Testis (tissue), 3 donors: ENCODE results near the gene STK38. TPM values are rescaled to one million over a fixed set of nuclear protein-coding genes. Genes with fewer than 3 reads are reported as not detected.
A peak's percentile ranks its signal among the peaks of the same experiment; 100 is the strongest.

Source experiments
- DNase-seq: peaks from one replicate; pipeline ENCODE4 v3.0.0-alpha.2; 2019
- H3K27ac ChIP-seq, 2 donors: fragments of 200-600 bp; sonication (generic); one replicate each; pipeline ENCODE4 v1.5.1; 2019
- H3K27me3 ChIP-seq: fragments of 200-600 bp; sonication (generic); one replicate; pipeline ENCODE4 v1.5.1; 2019
- H3K36me3 ChIP-seq: fragments of 200-600 bp; sonication (generic); one replicate; pipeline ENCODE4 v1.5.1; 2017; ENCODE audit warnings: low read depth; ENCODE audit errors: missing control alignments
- H3K4me1 ChIP-seq: fragments of 200-600 bp; sonication (generic); one replicate; pipeline ENCODE4 v1.5.1; 2019
- H3K4me3 ChIP-seq, 2 donors: fragments of 200-600 bp; sonication (generic); one replicate each; pipeline ENCODE4 v1.5.1; 2017 to 2019
- H3K9me3 ChIP-seq: fragments of 200-600 bp; sonication (generic); one replicate; pipeline ENCODE4 v1.5.1; 2017
- CTCF ChIP-seq, 3 experiments: fragments of 450-650 bp in 2 of 3; fragments of 200-600 bp in 1 of 3; sonication (generic) in 1 of 3; IDR thresholded peaks; one replicate each; pipeline ENCODE4 v1.5.1; 2016 to 2019; ENCODE audit warnings: antibody characterized with exemption in 3 of 3, mild to moderate bottlenecking in 2 of 3, moderate library complexity in 1 of 3
- POLR2A ChIP-seq: fragments of 450-650 bp; IDR thresholded peaks from one replicate; pipeline ENCODE4 v1.6.1; 2017; ENCODE audit warnings: antibody characterized with exemption, mild to moderate bottlenecking, moderate library complexity
- WGBS, 2 donors: methylation state at CpG; one replicate each; pipeline ENCODE4 v1.1.5; 2018; 5-methylcytosine and 5-hydroxymethylcytosine counted together
- intact Hi-C: fragments of 100-400 bp; cut with DNase I; formaldehyde crosslinking; loops from one replicate; pipeline ENCODE4 v1.15.1; 2023; ENCODE audit warnings: low total_unique reads
- polyA plus RNA-seq: library from polyadenylated mRNA; stranded (reverse); fragments of 350-450 nt; fragmentation: Illumina TruSeq; extraction: RNeasy Lipid Tissue Mini Kit (QIAGEN cat#74804); gene quantifications from one replicate; pipeline ENCODE4 v1.2.3, GENCODE V29; 2014; ENCODE audit warnings: low read depth, low replicate concordance; ENCODE audit not compliant: insufficient read depth
- total RNA-seq, 2 donors: library from RNA; depleted of rRNA; stranded (reverse); fragments of >200 nt; gene quantifications; one replicate each; pipeline ENCODE4 v1.2.3, GENCODE V29; 2016

STK38 gene
- total and polyA plus RNA-seq, 3 donors from 2014 or later: 20.4 to 23.9 (median 22.0) TPM

DNA sequence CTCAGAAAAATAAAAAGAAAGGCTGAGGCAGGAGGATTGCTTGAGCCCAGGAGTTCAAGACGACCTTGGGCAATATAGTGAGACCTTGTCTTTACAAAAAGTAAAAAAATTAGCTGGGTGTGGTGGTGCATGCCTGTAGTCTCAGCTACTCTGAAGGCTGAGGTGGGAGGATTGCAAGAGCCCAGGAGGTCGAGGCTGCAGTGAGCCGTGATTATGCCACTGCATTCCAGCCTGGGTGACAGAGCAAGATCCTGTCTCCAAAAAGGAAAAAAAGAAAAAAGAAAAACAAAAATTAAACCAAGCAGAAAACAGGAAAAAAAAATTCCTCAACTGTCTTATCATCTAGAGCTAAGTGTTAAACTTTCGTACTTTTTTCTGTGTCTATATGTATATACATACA is 34.4 kb upstream of the STK38 start:
- intact Hi-C loops: no loop called here
- TF ChIP-seq POLR2A: no peak
- no peak for TF ChIP-seq CTCF (IDR thresholded peaks at IDR 0.05)
- H3K27ac ChIP-seq: no peak overlapping the region

DNA sequence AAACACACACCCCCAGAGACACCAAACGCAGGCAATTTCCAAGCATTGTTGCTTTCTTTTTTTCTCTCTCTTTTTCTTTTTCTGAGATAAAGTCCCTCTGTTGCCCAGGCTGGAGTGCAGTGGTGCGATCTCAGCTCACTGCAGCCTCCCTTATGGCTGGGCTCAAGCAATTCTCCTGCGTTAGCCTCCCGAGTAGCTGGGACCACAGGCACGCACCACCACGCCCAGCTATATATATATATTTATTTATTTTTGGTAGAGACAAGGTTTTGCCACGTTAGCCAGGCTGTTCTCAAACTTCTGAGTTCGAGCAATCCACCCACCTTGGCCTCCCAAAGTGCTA is 32.9 kb upstream of the STK38 start:
- no peak for DNase-seq
- no peaks in the 10 kb centered on the region for H3K36me3 ChIP-seq
- H3K27ac ChIP-seq: peak overlapping the region; percentile 77 to 86
- H3K4me3 ChIP-seq: no peak overlapping the region
- no peaks in the 10 kb centered on the region for H3K9me3 ChIP-seq
- H3K27me3 ChIP-seq: no peaks in the 10 kb centered on the region
- no peak for TF ChIP-seq CTCF (IDR thresholded peaks at IDR 0.05)
- no peak for TF ChIP-seq POLR2A
- intact Hi-C loops: no loop called here
- H3K4me1 ChIP-seq: peaks cover 26% of the 10 kb centered on the region
- 66 to 75% methylated on average over 8 of the region's 8 CpGs for WGBS, 2 donors

More for the DNA sequence above, 34.4 kb upstream of the STK38 start:
- H3K36me3 ChIP-seq: no peaks in the 10 kb centered on the region
- no peaks in the 10 kb centered on the region for H3K9me3 ChIP-seq
- no peak overlapping the region for H3K4me3 ChIP-seq
- WGBS, 2 donors: 37 to 66% methylated on average over 4 of the region's 4 CpGs
- H3K27me3 ChIP-seq: no peaks in the 10 kb centered on the region
- H3K4me1 ChIP-seq: peaks cover 21% of the 10 kb centered on the region
- no peak for DNase-seq

DNA sequence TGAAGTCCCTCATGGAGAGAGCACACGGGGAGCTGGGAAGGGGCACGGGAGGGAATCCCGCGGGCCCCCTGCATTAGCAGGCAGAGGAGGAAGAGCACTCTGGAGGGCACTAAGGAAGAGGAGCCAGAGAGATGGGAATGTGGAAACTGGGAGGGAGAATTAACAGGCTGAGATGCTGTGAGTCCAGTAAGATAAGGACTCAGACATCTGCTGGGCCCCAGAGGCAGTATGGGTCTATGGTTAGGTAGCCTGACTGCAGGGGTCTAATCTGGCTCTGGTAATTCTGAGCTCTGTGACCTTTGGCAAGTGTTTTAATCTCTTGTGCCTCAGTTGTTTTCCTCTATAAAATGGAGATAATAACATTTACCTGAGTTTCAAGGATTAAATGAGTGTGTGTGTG is 31.2 kb upstream of the STK38 start:
- TF ChIP-seq POLR2A: no peak
- TF ChIP-seq CTCF (IDR thresholded peaks at IDR 0.05): no peak
- Histone ChIP-seq H3K9me3 (no peaks in the 10 kb centered on the region), H3K27ac (peak overlapping the region; percentile 31 to 86), H3K27me3 (no peaks in the 10 kb centered on the region), H3K4me3 (no peak overlapping the region), H3K36me3 (no peaks in the 10 kb centered on the region), H3K4me1 (peaks cover 26% of the 10 kb centered on the region)
- 83 to 84% methylated on average over 4 of the region's 4 CpGs for WGBS, 2 donors
- intact Hi-C loops: no loop called here
- no peak for DNase-seq

- 84 to 90% methylated on average over 5 of the region's 5 CpGs for WGBS, 2 donors
- Histone ChIP-seq H3K9me3 (no peaks in the 10 kb centered on the region), H3K4me1 (peaks cover 26% of the 10 kb centered on the region), H3K4me3 (no peak overlapping the region), H3K27ac (peak overlapping the region; percentile 31 to 86), H3K36me3 (no peaks in the 10 kb centered on the region), H3K27me3 (no peaks in the 10 kb centered on the region)
- intact Hi-C loops: no loop called here
- TF ChIP-seq CTCF (IDR thresholded peaks at IDR 0.05) (no peak), POLR2A (no peak)
- no peak for DNase-seq
Measured at GRCh38 chr6:36578030-36578429, 30.8 kb upstream of the STK38 start.

- Histone ChIP-seq H3K36me3 (no peaks in the 10 kb centered on the region), H3K27me3 (no peaks in the 10 kb centered on the region), H3K4me1 (peaks cover 26% of the 10 kb centered on the region), H3K27ac (peak overlapping the region in 1 of 2 donors; percentile 86), H3K9me3 (no peaks in the 10 kb centered on the region), H3K4me3 (no peak overlapping the region)
- no peak for TF ChIP-seq CTCF (IDR thresholded peaks at IDR 0.05)
- DNase-seq: no peak
- 49 to 50% methylated on average over 2 of the region's 2 CpGs for WGBS, 2 donors
- intact Hi-C loops: no loop called here
Measured at GRCh38 chr6:36577301-36577700, 30.0 kb upstream of the STK38 start.
